HPDE6-E6E7 (cell line): ENCODE data around the gene ARFGAP1.

Experiments
- DNase-seq: peaks from one replicate; pipeline ENCODE4 v3.0.0; 2011; ENCODE audit warnings: missing footprints; ENCODE audit errors: extremely low spot score

ARFGAP1 gene

GRCh38 chr20:63318391-63319163 lies 46.0 kb downstream of the ARFGAP1 start:
- DNase-seq: no peak

GRCh38 chr20:63319164-63320040 lies 46.8 kb downstream of the ARFGAP1 start:
- no peak for DNase-seq

- DNase-seq: no peak
Measured at GRCh38 chr20:63320041-63320511, 47.5 kb downstream of the ARFGAP1 start.

- DNase-seq: no peak
Measured at GRCh38 chr20:63320616-63321147, 48.1 kb downstream of the ARFGAP1 start.

GRCh38 chr20:63321148-63321831 lies 48.7 kb downstream of the ARFGAP1 start:
- DNase-seq: no peak

- DNase-seq: no peak
Measured at GRCh38 chr20:63322146-63322932, 49.7 kb downstream of the ARFGAP1 start.

- no peak for DNase-seq
Measured at GRCh38 chr20:63322933-63323273, 50.3 kb downstream of the ARFGAP1 start.

- no peak for DNase-seq
Measured at GRCh38 chr20:63323357-63323981, 50.9 kb downstream of the ARFGAP1 start.

- no peak for DNase-seq
Measured at GRCh38 chr20:63325021-63325471, 52.4 kb downstream of the ARFGAP1 start.

- DNase-seq: no peak
Measured at GRCh38 chr20:63325554-63326313, 53.1 kb downstream of the ARFGAP1 start.

GRCh38 chr20:63326314-63327230 lies 54.0 kb downstream of the ARFGAP1 start:
- no peak for DNase-seq

GRCh38 chr20:63327231-63327745 lies 54.7 kb downstream of the ARFGAP1 start:
- DNase-seq: no peak

- DNase-seq: no peak
Measured at GRCh38 chr20:63328026-63328700, 55.5 kb downstream of the ARFGAP1 start.

GRCh38 chr20:63328718-63329275 lies 56.2 kb downstream of the ARFGAP1 start:
- no peak for DNase-seq

- DNase-seq: no peak
Measured at GRCh38 chr20:63329331-63330083, 56.9 kb downstream of the ARFGAP1 start.

- DNase-seq: no peak
Measured at GRCh38 chr20:63330084-63330760, 57.6 kb downstream of the ARFGAP1 start.
